Caco-2 (cell line): ENCODE results near the gene OSBPL2. TPM values are rescaled to one million over a fixed set of nuclear protein-coding genes. Genes with fewer than 3 reads are reported as not detected.

Source experiments
- BruUV-seq: library from RNA; stranded (reverse); fragments of 400-500 nt; replicated peaks from 2 replicates; lab custom pipeline; 2021; lab: Mats Ljungman, UMichigan
- CTCF ChIA-PET: fragments of 300-600 bp; sonication (Branson Sonifier 250); formaldehyde crosslinking; loops from one replicate; lab custom pipeline; 2022; ENCODE audit warnings: antibody characterized with exemption; lab: Charles Lee
- POLR2A ChIA-PET: fragments of 300-600 bp; sonication (Branson Sonifier 250); formaldehyde crosslinking; loops from one replicate; lab custom pipeline; 2022; ENCODE audit warnings: antibody characterized with exemption; lab: Charles Lee
- DNase-seq, 2 experiments: peaks; one replicate each; pipeline versions ENCODE4 v3.0.0 to v3.0.0-alpha.2; 2020 to 2022
- H3K27me3 ChIP-seq: replicated peaks from 2 replicates; pipeline ENCODE4 v1.6.0; 2011; ENCODE audit warnings: low read length; ENCODE audit not compliant: control insufficient read depth, insufficient read depth
- H3K36me3 ChIP-seq: 2 replicates; pipeline ENCODE4 v1.5.1; 2011; ENCODE audit warnings: low read length; ENCODE audit not compliant: control insufficient read depth, insufficient read depth
- H3K4me1 ChIP-seq: fragments of 250-450 bp; sonication (Bioruptor Pico); 2 replicates; pipeline ENCODE4 v1.5.1; 2020; ENCODE audit warnings: mild to moderate bottlenecking
- H3K4me3 ChIP-seq: 2 replicates; pipeline ENCODE4 v1.5.1; 2011; ENCODE audit warnings: low read depth, mild to moderate bottlenecking, control low read depth, low read length
- H3K9me3 ChIP-seq: fragments of 250-450 bp; sonication (Bioruptor Pico); 2 replicates; pipeline ENCODE4 v1.5.1; 2020; ENCODE audit warnings: mild to moderate bottlenecking, moderate library complexity
- H3K27ac Mint-ChIP-seq: one replicate; pipeline ENCODE4 v1.8.0; 2022; ENCODE audit warnings: mixed read lengths; ENCODE audit not compliant: unreplicated experiment
- H3K27me3 Mint-ChIP-seq: one replicate; pipeline ENCODE4 v1.8.0; 2022; ENCODE audit warnings: mixed read lengths; ENCODE audit not compliant: insufficient read depth, unreplicated experiment
- H3K36me3 Mint-ChIP-seq: one replicate; pipeline ENCODE4 v1.8.0; 2022; ENCODE audit warnings: mild to moderate bottlenecking, mixed read lengths; ENCODE audit not compliant: insufficient read depth, unreplicated experiment
- H3K4me1 Mint-ChIP-seq: one replicate; pipeline ENCODE4 v1.8.0; 2022; ENCODE audit warnings: low read depth, mixed read lengths; ENCODE audit not compliant: unreplicated experiment
- H3K4me3 Mint-ChIP-seq: one replicate; pipeline ENCODE4 v1.8.0; 2022; ENCODE audit warnings: mild to moderate bottlenecking, moderate library complexity, mixed read lengths; ENCODE audit not compliant: unreplicated experiment
- H3K9me3 Mint-ChIP-seq: one replicate; pipeline ENCODE4 v1.8.0; 2022; ENCODE audit warnings: mixed read lengths; ENCODE audit not compliant: unreplicated experiment
- CTCF ChIP-seq, 2 experiments: fragments of 200-600 bp in 1 of 2; IDR thresholded peaks; 1 replicate in 1 of 2; 2 replicates in 1 of 2; pipeline versions ENCODE4 v1.5.1 to v1.8.0; 2011 to 2022; ENCODE audit warnings: antibody characterized with exemption in 1 of 2, control low read depth in 1 of 2, inconsistent platforms in 1 of 2, low read depth in 1 of 2, low read length in 1 of 2, mild to moderate bottlenecking in 1 of 2, moderate library complexity in 1 of 2; ENCODE audit not compliant: insufficient read depth in 1 of 2, severe bottlenecking in 1 of 2, unreplicated experiment in 1 of 2
- intact Hi-C: fragments of 100-400 bp; cut with micrococcal nuclease; formaldehyde crosslinking; loops from one replicate; pipeline ENCODE4 v1.10.0; 2022; ENCODE audit not compliant: unreplicated experiment
- total RNA-seq: library from RNA; stranded (reverse); gene quantifications from 2 replicates; pipeline ENCODE4 v1.2.3, GENCODE V29; 2022

OSBPL2 gene
- total RNA-seq, 1 experiment from 2014 or later: 132 TPM

DNA sequence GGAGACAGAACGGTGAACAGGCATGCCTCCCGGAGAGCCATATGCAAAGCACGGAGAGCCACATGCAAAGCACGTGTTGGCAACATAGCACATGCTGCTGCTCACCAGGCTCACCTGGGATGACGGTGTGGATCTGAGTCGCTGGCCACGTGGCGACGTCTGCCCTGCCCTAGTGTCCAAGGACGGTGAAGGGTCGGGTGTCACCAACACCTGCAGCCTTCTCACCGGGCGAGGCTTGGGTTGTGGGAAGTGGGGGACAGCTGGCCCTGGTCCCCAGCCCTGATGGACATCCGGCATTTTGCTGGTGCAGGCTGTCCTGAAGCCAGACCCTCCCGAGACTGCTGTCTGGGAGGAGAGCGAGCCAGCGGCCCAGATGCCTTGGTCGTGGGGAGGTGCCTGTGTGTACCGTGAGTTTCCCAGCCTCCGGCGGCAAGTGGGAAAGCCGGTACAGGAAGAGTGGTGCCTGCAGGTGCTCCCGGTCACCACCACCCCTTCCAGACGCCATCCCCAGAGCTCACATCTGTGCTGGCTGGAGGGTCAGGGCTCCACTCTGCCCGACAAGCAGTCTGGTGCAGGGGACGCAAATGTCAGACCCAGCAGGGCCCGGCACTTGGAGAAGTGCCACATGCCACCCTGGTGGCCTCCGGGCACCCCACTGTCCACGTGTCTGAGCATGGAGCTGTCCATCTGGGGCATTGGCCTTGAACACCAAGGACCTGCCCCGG, 58.6 kb downstream of the OSBPL2 start:
- CTCF ChIA-PET: interaction anchor here (2.1 kb wide), 1 partner anchor 86 kb away, joined by 7 read pairs; no protein-coding TSS in a partner anchor
- Histone ChIP-seq H3K36me3 (no peaks in the 10 kb centered on the region; the same call in 1 of the 2 replicates), H3K4me1 (no peaks in the 10 kb centered on the region), H3K9me3 (no peaks in the 10 kb centered on the region), H3K27me3 (no peaks in the 10 kb centered on the region), H3K4me3 (no peak overlapping the region)
- H3K9me3 Mint-ChIP-seq: no peaks in the 10 kb centered on the region
- no TSS peak for BruUV-seq
- intact Hi-C loops: no loop called here
- no peak overlapping the region for H3K4me3 Mint-ChIP-seq
- DNase-seq: no peak
- H3K4me1 Mint-ChIP-seq: peaks cover 7% of the 10 kb centered on the region
- peaks cover 88% of the 10 kb centered on the region for H3K36me3 Mint-ChIP-seq
- H3K27me3 Mint-ChIP-seq: no peaks in the 10 kb centered on the region
- POLR2A ChIA-PET: no interaction called here
- no peak overlapping the region for H3K27ac Mint-ChIP-seq
- TF ChIP-seq CTCF (IDR thresholded peaks at IDR 0.05; ENCODE audit: insufficient read depth in 1 of 2, low read depth in 1 of 2, low read length in 1 of 2, severe bottlenecking in 1 of 2, unreplicated experiment in 1 of 2): no peak

DNA sequence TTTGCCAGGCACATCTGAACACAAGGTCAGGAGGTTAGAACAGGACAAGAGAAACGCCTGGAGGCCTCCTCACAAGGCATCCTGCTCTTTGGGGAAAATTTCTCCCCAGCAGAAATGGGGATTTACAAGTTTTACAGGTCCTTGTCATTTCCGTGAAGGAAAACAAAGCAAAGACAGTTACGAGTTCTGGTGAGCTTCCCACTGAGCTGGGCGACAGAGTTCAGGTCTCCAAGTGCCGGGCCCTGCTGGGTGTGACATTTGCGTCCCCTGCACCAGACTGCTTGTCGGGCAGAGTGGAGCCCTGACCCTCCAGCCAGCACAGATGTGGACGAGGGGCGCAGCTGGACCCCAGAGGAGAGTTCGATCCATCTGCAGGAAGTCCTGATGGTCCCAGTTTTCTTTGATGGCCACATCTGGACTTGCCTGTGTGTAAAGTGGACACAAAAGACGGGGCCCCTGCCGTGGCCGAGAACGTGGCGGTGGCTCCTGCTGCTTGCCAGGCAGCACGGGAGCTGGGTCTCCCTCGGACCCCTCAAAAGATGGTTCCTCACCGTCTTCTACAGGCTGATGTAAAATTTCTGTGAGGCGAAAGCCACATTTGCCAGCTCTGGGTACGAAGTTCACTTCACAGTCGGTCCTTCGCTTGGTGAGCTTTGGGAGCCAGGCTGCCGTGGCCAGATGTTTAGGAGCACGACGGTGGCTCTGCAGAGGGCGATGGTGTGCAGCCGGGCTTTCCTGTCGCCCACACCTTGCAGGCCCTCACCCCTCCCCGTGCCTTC, 59.3 kb downstream of the OSBPL2 start:
- DNase-seq: no peak
- BruUV-seq: no TSS peak
- H3K9me3 Mint-ChIP-seq: no peaks in the 10 kb centered on the region
- POLR2A ChIA-PET: no interaction called here
- Histone ChIP-seq H3K4me3 (no peak overlapping the region), H3K9me3 (no peaks in the 10 kb centered on the region), H3K4me1 (no peaks in the 10 kb centered on the region), H3K27me3 (no peaks in the 10 kb centered on the region), H3K36me3 (no peaks in the 10 kb centered on the region)
- H3K36me3 Mint-ChIP-seq: peaks cover 88% of the 10 kb centered on the region
- H3K4me1 Mint-ChIP-seq: peaks cover 7% of the 10 kb centered on the region
- TF ChIP-seq CTCF (IDR thresholded peaks at IDR 0.05; ENCODE audit: insufficient read depth in 1 of 2, low read depth in 1 of 2, low read length in 1 of 2, severe bottlenecking in 1 of 2, unreplicated experiment in 1 of 2): no peak
- CTCF ChIA-PET: interaction anchor here (0.6 to 2.1 kb wide), 2 partner anchors 85 to 432 kb away, joined by 3 to 7 read pairs; no protein-coding TSS in a partner anchor
- intact Hi-C loops: no loop called here
- no peaks in the 10 kb centered on the region for H3K27me3 Mint-ChIP-seq
- no peak overlapping the region for H3K27ac Mint-ChIP-seq
- H3K4me3 Mint-ChIP-seq: no peak overlapping the region

GRCh38 chr20:62298577-62299249, 60.4 kb downstream of the OSBPL2 start:
- Mint-ChIP-seq H3K4me3 (no peak overlapping the region), H3K4me1 (peaks cover 7% of the 10 kb centered on the region), H3K36me3 (peaks cover 88% of the 10 kb centered on the region), H3K27me3 (no peaks in the 10 kb centered on the region), H3K9me3 (no peaks in the 10 kb centered on the region), H3K27ac (no peak overlapping the region)
- Histone ChIP-seq H3K27me3 (no peaks in the 10 kb centered on the region), H3K36me3 (0 out of 2 replicates have a peak, but pooled peaks cover 1% of the 10 kb centered on the region), H3K4me1 (no peaks in the 10 kb centered on the region), H3K4me3 (no peak overlapping the region), H3K9me3 (no peaks in the 10 kb centered on the region)
- BruUV-seq: no TSS peak
- DNase-seq: no peak
- intact Hi-C loops: no loop called here
- ChIA-PET POLR2A (interaction anchor here (0.6 kb wide), 2 partner anchors 1135 to 1222 kb away, joined by 3 read pairs; no protein-coding TSS in a partner anchor), CTCF (interaction anchor here (0.7 to 2.1 kb wide), 2 partner anchors 84 to 116 kb away, joined by 3 to 7 read pairs; no protein-coding TSS in a partner anchor)
- TF ChIP-seq CTCF (IDR thresholded peaks at IDR 0.05; ENCODE audit: insufficient read depth in 1 of 2, low read depth in 1 of 2, low read length in 1 of 2, severe bottlenecking in 1 of 2, unreplicated experiment in 1 of 2): no peak
